Cardiac septum (tissue), 1 donor: ENCODE measurements around the gene CPA2. TPM values are rescaled to one million over a fixed set of nuclear protein-coding genes. Genes with fewer than 3 reads are reported as not detected.
"Not testable (repeated sequence)": the region's sequence is repeated elsewhere in the genome, so short reads cannot be mapped to it uniquely, and the experiment has no call there.

ENCODE experiments used
- DNase-seq: peaks from one replicate; pipeline ENCODE4 v3.0.0-alpha.2; 2020; ENCODE audit warnings: low spot score
- intact Hi-C: fragments of 100-400 bp; cut with DNase I; formaldehyde crosslinking; loops from one replicate; pipeline ENCODE4 v1.14.0; 2022
- long read RNA-seq: library from polyadenylated mRNA; unstranded; transcript quantifications from one replicate; pipeline ENCODE4 v2.0.0, GENCODE V29; 2021
- total RNA-seq: library from RNA; stranded (reverse); fragmentation: NEBNext Ultra II Directional; extraction: Animal tissue kit (Norgen Biotek cat#: 25700); gene quantifications from one replicate; pipeline ENCODE4 v1.2.1, GENCODE V29; 2021
- donor health status: DM: no; HTN: no; CAD: no.

Gene CPA2
- total RNA-seq, result not detected
- long read RNA-seq, result 0 reads

- DNase-seq, result no peak
- intact Hi-C loops, result no loop called here
Observed at GRCh38 chr7:130266258-130266960, at the start of gene CPA2. CPA2 (plus strand) TSS chr7:130266863; CDS start chr7:130266882, 19 bp downstream.

- DNase-seq, result no peak
- intact Hi-C loops, result no loop called here
Observed at GRCh38 chr7:130218806-130219620, 47.6 kb upstream of the CPA2 start.

DNA sequence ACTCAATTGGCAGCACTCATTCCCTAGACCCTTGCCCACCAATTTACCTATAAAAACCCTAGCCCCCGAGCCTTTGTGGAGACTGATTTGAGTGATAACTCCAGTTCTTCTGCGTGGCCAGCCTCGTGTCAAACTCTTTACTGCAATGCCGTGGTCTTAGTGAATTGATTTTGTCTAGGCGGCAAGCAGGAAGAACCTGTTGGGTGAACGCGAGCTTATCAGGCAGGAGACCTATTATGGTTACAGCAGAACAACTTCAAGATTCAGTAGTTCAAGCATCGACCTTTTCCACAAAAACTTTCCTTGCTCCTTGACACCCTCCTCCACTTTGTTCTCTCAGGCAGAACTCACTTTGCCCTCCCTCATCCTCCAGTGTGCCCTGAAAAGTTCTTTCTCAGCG, 46.8 kb upstream of the CPA2 start:
- intact Hi-C loops, result no loop called here
- no peak for DNase-seq

DNA sequence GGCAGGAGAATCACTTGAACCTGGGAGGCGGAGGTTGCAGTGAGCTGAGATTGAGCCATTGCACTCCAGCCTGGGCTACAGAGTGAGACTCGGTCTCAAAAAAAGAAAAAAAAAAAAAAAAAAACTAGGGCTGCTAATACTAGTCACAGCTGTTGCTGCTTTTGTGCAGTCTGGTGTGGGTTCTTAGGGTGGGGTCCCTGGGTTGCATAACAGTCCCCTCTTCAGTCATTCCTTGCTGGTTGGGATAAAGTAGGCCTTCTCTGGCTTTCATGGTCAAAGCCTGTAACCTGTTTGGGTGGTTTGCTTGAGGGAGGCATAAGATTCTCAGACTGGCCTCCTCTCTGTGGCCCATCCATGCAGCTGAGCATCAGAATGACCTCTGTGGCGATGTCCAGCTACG, 44.9 kb upstream of the CPA2 start:
- DNase-seq, result no peak
- intact Hi-C loops, result no loop called here

DNA sequence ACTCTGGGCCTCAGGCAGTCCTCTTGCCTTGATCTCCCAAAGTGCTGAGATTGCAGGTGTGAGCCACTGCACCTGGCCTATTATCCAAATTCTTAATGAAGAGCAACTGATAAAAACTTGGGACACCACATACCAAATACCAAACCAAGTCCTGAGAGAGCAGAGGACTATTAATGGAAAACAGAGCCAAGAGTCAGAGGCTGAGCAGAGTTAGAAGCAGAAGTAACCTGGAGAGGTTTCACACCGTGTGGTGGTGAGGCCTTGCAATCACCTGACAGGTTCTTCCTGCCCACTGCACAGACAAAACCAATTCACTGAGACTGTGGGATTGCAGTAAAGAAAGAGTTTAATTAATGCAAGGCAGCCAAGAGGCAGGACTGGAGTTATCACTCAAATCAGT, 43.0 kb upstream of the CPA2 start:
- DNase-seq, result no peak
- intact Hi-C loops, result no loop called here

DNA sequence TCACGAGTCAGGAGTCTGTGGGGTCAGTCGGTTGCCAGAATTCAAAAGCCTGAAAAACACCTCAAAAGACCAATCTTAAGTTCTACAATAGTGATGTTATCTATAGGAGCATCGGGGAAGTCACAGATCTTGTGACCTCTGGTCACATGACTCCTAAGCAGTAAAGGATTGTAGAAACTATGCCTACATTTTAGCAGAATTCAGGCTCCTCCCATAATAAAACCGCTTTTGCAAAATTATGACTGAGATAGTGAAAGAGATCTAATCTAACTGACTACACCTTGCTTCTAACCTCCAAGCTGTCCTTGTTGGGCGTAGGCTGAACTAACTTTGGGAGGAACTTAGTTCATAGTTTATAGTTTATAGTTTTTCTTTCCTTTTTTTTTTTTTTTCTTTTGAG, 42.5 kb upstream of the CPA2 start:
- DNase-seq, result no peak

DNA sequence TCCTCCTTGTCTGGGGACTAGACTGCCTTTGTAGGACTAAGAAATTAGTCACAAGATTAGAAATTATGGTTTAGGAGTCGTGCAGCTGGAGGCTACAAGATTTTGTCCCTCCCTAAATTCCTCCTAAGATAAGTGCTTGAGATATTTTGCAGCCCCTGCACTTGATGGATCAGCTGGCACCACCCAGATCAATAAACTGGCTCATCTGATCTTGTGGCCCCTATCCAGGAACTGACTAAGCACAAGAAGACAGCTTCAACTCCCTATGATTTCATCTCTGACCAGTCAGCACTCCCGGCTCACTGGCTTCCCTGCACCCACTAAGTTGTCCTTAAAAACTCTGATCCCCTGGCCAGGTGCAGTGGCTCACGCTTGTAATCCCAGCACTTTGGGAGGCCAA, 41.7 kb upstream of the CPA2 start:
- intact Hi-C loops, DNase-seq: not testable (repeated sequence)

More for the DNA sequence above, 42.5 kb upstream of the CPA2 start:
- intact Hi-C loops, result no loop called here

GRCh38 chr7:130226333-130226732, 40.3 kb upstream of the CPA2 start:
- intact Hi-C loops, result no loop called here
- DNase-seq, result no peak

- intact Hi-C loops, result no loop called here
- DNase-seq, result no peak
Observed at GRCh38 chr7:130227883-130228575, 38.6 kb upstream of the CPA2 start.

GRCh38 chr7:130228840-130229502, 37.7 kb upstream of the CPA2 start:
- DNase-seq, result no peak
- intact Hi-C loops, result no loop called here

DNA sequence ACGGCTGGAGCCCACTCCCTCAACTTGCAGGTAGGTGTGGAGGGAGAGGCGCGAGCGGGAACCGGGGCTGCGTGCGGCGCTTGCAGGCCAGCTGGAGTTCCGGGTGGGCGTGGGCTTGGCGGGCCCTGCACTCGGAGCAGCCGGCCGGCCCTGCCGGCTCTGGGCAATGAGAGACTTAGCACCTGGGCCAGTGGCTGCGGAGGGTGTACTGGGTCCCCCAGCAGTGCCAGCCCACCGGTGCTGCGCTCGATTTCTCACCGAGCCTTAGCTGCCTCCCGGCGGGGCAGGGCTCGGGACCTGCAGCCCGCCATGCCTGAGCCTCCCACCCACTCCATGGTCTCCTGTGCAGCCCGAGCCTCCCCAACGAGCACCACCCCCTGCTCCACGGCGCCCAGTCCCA, 36.7 kb upstream of the CPA2 start:
- intact Hi-C loops, DNase-seq: not testable (repeated sequence)

DNA sequence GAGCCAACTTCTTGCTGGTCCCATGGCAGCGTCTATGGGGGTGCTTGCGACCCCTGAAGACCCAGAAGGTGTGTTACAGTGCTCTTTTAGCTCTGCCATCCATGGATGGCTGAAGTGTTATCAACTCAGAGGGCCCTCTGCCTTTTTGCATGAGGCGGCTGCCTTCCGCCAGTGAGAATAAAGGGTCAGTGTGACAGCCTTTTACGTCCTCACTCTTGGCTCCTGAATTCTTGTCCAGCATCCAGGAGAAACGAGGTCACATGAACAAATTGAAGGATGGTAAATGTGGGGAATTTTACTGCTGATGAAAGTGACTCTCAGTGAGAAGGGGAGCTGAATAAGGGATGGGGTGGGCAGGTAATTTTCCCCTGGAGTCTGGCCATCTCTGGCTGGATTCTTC, 34.9 kb upstream of the CPA2 start:
- intact Hi-C loops, result no loop called here
- no peak for DNase-seq

DNA sequence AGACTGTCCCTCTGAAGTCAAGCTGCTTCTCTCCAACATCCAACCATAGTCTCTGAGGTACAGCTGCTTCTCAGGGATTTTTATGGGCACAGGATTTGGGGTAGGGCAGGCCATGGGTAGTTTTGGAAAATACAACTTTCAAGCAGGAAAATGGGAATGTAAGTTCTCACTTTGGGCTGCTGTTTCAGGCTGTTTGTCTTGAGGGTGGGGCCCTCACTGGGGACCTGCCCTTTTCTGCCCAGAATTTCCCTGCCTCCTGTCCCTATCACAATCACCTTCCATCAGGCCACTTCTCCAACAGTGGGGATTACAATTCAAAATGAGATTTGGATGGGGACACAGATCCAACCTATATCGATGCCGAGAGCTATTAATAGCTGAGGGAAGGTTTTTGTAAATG, 34.5 kb upstream of the CPA2 start:
- intact Hi-C loops, result no loop called here
- DNase-seq, result no peak

- DNase-seq, result no peak
- intact Hi-C loops, result no loop called here
Observed at GRCh38 chr7:130234078-130234477, 32.6 kb upstream of the CPA2 start.

- intact Hi-C loops, DNase-seq: not testable (repeated sequence)
Observed at GRCh38 chr7:130236361-130236760, 30.3 kb upstream of the CPA2 start.

DNA sequence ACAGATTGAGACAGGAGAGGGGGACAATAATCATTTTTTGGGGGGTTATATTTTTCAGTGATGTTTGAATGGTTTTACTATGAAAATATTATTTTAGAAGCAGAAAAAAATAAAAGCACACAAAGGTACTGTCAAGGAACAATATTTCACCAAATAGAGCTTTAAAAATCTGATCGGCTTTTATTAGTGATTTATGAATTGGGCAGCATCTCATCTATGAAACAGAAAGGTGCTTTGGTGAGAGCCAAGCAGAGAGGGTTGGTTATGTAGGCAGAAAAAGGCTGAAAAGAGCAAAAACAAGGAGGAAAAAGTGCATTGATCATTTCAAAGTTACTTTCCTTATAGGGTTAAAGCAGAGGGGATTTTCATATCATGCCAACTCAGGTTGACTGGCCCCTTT, 26.4 kb upstream of the CPA2 start:
- no peak for DNase-seq
- intact Hi-C loops, result no loop called here

DNA sequence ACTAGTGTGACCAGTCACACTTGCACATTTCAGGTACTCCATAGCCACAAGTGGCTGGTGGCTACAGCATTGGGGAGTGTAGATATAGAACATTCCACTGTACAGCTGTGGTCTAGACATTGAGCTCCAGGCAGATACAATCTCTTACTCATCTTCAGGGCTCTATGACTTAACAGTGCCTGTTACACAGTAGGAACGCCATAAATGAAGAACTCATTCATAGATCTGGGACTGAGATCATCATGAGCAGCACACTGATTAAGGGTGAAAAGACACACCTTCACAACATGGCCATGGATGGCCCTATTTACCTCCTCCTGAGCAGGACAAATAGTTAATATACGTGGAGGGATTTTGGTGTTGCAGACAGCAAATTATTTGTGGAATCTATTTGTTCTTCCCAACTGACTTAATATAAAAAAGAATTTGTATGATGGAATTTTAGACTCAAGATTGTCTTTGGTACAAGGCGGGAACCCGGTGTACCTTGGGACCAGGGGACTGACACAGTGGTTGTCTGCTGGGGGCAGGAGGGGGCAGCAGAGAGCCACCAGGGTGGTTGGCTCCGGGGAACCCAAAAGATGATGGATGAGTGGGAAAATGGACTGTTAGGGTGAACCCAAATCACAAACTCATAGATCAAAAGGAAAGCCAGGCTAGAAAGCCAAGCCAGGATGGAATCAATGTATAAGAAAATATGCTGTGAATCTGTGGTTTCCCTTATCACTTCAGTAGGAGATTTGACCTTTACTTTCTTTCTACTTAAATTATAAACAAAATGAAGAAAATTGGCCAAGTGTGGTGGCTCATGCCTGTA, 24.3 kb upstream of the CPA2 start:
- intact Hi-C loops, result loop anchor here (2.0 kb wide), 1 partner anchor 480 kb away; no protein-coding TSS in a partner anchor
- DNase-seq, result no peak

GRCh38 chr7:130243486-130243885, 23.2 kb upstream of the CPA2 start:
- DNase-seq, result not testable (repeated sequence)
- intact Hi-C loops, result loop anchor here (2.0 kb wide), 1 partner anchor 479 kb away; no protein-coding TSS in a partner anchor

DNA sequence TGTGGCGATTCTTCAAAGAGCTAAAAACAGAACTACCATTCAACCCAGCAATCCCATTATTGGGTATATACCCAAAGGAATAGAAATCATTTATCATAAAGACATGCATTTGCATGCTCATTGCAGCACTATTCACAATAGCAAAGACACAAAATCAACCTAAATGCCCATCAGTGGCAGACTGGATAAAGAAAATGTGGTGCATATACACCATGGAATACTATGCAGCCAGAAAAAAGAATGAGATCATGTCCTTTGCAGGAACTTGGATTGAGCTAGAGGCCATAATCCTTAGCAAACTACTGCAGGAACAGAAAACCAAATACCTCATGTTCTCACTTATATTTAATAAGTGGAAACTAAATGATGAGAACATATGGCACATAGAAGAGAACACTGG, 20.2 kb upstream of the CPA2 start:
- DNase-seq, intact Hi-C loops: not testable (repeated sequence)
